NCI-H1930 (cell line): ENCODE results near the gene HDAC2.

ENCODE experiments used
- DNase-seq, 2 experiments: peaks; one replicate each; lab custom pipeline; 2025; lab: John Stamatoyannopoulos, UW

The HDAC2 gene

DNA sequence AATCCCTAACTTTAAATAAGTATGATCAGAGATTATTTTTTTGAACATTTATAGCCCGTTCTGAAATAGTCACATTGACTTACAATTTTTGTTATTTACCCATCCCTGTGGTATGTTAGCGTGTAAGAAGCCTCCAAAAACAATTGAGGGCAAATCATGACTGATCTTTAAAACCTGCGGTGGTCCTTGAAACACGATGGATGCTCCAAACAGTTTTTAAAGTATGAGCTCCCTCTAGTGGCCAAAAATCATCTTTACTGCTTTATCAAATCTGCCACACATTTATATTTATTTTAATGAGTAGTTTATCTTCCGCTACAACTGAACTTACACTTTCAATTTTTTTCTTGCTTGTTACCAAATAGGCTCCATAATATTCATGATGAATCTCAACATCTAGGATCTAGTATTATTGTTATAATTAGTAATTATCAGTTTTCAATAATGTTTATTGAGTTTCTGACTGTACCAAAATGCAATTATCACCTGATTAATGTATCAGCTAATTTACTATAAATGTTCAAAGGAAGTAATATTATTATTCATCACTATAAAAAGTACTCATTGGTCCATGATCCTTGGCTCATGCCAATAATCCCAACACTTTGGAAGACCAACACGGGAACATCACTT, 61.6 kb downstream of the HDAC2 start:
- peak; percentile 16 to 63 for DNase-seq

DNA sequence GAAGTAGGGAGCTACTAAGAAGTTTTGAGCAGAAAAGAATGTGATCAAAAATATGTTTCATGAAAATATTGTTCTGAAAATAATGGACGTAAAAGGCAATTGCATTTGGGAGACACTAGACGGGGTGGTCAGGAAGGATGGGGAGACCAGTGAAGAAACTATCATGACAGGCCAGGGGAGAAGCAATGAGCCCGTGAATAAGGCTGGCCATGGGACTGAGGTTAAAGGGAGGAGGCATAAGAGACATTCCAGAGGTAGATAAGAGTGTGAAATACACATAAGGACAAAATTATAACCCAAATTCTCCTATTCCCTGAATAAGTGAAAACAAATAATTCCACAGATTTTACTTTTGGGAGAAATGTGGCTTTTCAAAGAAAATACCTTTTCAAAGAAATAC, 62.1 kb downstream of the HDAC2 start:
- DNase-seq, result no peak

DNA sequence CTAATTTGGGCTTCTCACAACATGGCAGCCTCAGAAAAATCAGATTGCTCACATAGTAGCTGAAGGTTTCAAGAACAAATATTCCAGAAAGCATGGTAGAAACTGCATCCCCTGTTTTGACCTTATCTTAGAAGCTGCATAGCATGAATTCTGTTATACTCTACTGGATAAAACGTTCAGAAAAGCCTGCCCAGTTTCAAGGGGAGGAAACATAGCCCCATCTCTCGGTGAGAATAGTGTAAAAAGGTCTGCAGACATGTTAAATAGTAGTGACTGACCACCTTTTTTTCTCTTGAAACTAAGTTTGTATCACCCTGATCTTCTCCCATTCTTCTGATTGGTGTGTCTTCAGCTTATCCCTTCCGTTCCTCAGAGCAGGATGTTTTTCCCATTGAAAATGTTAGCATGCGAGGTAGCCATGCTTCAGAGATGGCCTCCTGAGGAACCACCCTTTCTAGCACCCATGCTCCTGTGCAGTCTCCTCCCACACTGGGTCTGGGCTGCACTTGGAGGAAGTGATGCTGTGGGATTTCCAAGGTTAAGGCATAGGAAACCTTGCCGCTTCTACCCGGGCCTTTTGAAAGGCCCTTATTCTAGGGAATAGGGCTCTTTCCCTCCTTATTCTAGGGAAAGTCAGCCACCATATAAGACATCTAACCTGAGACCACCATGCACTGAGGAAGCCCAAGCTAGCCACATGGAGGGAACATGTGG, 63.7 kb downstream of the HDAC2 start:
- DNase-seq, result no peak

DNA sequence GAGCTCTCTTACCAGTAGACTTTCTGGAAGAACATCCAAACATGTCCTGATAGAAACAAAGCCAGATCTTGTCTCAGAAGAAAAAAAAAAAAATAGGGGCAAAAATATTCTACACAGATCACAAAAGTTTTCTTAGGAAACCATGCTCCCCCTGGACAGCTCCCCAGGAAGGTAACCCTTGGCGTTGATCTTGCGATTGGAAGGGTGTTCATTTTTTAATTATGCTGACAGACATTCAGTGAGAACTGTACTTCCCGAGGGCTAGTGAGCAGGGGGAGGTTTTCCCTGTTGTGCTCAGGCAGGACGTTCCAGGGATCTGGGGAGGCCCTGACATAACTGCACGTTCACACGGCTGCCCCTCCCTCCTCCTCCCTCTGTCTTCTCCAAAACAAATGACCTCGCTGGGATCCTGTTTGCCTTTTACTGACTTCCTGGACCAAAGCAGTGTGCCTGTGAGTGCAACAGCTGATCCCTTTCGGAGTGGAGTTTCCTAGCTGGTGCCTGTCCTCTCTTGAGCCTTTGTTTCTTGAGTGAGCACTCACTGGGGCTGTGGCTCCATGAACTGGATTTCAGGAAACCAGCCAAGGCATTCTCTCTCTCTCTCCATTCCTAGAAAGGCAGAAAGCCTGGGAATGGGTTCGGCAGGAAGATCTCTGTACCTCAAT, 67.2 kb downstream of the HDAC2 start:
- DNase-seq, result no peak

DNA sequence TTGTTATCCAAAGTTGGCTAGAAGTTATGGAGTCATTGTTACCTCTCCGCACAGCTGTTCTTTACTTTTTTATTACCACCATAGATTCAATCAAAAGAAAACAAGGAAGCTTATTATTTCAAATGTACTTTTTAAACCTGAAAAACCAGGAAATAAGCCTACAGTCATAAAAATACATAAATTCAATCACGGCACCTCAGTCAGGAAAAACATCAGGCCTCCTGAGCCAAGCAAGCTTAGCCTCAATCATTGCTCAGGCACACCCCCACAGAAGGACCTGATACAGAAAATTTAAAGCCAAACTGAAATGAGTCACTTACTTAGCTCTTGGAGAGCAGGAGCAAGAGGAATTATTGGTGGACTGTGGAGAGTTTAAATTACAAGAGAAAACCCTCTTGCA, 69.5 kb downstream of the HDAC2 start:
- no peak for DNase-seq

DNA sequence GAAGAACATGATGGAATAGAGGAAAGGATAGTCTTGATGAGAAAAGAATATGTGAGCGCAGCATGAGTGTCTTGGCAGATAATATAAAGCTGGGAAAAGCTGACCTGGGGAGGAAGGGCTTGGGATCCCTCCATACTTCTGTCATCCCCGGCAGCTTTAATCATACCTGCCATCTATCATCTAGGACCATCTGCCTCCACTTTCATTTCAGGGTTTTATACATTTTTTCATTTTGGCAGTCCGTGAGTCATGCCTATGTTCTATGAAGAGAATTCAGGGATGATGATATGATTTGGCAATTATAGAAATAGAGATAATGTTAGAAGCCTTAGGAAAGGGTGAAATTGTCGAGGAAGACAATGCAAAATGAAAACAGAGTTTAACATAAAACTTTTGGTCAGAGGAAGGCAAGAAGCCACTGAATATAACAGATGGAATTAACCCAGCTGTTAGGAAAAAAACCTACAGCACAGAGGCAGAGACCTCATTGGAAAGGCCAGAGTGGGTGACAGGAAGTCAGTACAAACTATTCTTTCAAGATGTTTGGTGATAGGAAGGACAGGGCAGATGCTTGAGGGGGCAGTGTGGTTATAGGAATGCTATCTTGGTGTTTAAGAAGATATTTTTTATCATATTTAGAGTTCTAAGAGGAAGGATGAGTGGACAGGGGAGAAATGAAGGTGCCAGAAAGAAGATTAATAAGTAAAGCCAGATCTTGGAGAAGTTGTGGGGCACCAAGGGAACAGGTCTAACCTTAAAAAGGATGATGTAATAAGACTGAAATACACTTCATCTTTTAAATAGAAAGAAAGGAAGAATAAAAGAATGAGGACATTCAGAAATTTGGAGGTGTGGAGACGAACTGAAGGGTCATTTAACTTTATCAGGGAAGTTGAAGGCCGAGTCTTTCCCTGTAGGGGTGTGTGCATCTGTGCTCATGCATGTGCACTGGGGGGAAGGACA, 76.0 kb downstream of the HDAC2 start:
- DNase-seq, result no peak

DNA sequence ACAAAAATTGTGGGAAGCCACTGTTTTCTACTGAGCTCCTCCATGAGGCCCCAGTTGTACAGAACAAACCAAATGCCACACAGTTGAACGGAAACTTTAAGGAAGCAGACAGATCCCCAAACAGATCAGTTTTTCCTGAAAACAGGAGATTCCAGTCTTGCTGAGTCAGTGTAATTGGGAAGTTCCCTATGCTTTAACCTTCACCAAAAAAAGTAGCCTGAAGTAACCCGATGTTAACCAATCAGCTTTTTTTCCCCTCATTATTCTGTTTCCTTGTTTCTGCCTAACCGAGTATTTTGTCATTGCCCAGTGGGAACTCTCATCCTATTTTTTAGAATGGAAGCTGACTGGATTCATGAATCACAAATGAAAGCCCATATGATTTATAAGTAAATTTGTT, 77.1 kb downstream of the HDAC2 start:
- DNase-seq, result no peak

DNA sequence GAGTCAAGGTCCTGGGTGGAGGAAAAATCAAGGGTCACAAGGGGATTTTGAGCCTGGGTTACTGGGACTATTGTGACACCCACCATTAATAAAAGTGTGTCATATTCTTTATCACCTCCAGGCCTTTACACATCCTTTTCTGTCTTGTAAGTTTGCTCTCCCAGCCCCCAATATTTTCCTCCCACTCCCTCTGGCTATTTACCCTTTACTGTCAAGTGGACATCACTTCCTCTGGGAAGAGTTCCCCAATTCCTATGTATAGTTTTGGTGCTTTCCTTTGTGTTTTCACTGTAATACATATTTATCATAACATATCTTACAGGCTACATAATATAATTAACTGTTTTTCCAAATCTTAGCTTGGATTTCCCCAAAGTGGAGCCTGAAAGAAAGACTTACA, 77.5 kb downstream of the HDAC2 start:
- DNase-seq, result no peak

DNA sequence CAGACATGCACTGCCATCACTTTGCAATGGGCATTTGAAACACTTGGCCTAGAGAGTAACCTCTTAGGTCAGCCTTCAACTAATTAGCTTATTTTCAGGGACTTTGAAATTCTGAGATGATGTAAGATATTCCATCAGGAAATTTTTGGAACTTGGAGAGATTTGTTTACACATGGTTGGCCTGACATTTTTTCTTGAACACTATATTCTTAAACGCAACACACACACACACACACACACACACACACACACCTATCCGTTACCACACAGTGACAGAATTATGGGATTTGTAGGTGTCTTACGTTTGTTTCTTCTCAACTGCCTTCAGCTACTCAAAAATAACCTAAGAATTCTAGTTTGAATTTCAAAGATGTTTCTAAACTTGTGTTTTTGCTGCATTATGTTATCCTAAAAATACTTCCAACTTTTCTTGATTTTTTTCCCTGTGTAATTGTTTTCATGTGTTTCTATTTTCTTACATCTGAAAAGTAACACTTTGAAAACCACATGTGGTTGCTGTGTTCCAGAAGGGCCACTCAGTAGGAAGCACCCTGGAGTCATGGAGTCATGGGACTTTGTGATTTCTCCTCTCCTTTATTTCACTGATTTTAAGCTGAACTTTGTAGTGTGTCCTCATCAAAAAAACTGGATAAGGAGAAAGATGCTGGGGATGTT, 81.9 kb downstream of the HDAC2 start:
- no peak for DNase-seq

DNA sequence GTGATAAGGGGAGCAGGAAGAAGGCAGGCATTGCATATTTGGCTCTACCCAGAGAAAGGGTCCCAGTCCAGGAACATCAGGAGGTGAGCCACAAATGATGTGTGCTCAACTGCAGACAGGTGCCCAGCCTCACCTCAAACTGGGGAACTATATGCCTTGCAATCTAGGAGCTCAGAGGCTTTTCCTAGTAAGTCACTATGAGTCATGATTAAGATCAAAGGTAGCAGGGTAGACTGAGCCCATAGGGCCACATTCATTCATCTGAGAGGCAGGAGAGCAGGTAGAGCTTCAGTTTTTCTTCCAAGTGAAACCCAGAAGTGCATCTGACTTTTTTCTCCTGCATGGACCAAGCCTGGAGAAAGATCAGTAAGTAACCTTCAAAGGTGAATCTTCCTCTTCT, 82.5 kb downstream of the HDAC2 start:
- no peak for DNase-seq

DNA sequence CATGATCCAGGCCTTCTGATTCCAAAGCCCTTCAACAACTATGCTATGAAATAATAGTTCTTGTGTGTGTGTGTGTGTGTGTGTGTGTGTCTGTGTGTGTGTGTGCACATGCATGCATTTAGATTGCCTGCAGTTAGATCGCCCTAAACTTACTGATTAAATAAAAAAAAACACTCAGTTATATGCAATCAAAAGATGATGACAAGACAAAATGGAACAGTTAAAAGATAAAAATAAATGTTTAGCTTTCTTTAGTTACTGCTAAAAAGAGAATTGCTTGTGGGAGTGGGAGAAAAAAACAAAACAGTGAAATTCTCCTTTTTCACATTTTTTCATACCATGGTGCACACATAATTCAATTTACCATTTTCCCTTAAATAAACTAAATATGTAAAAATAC, 84.4 kb downstream of the HDAC2 start:
- DNase-seq, result no peak

DNA sequence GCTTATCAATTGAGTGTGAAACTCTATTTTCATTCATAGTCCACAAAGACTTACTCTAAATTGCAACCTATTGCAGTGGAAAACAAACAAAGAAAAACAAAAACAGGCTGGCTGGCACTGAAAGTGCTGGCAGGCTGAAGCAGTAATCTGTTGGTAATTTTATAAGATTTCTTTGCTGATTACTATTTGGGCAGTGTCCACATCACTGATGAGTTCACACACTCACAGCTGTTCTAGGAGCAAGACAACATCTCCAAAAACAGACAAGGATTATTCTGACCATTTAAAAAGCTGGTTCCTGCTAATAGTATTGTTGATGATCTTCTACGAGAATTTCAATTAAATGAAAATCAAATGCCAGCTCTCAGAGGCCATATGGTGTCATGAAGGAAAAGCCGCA, 86.9 kb downstream of the HDAC2 start:
- DNase-seq, result no peak
